HepG2 (cell line): ENCODE data around the gene MPP3. TPM values are rescaled to one million over a fixed set of nuclear protein-coding genes. Genes with fewer than 3 reads are reported as not detected.

ENCODE experiments used
- ATAC-seq: fragments of 200-7000 bp; cut with Tn5 transposase; 3 replicates; pipeline ENCODE4 v1.9.1; 2020; ENCODE audit warnings: mild to moderate bottlenecking, moderate library complexity
- BruUV-seq: library from RNA; stranded (reverse); fragments of 400-500 nt; replicated peaks from 2 replicates; lab custom pipeline; 2021; lab: Mats Ljungman, UMichigan
- CTCF ChIA-PET: fragments of 300-600 bp; formaldehyde crosslinking; extraction: SDS; loops from one replicate; lab custom pipeline; 2021; ENCODE audit warnings: low total read pairs, inconsistent platforms, low intra/inter-chr PET ratio; lab: Yijun Ruan, JAX
- POLR2A ChIA-PET: fragments of 350-600 bp; sonication (Branson Sonifier 250); formaldehyde crosslinking; loops from one replicate; lab custom pipeline; 2020; ENCODE audit warnings: antibody characterized with exemption, inconsistent platforms; lab: Yijun Ruan, JAX
- DNase-seq: peaks from one replicate; pipeline ENCODE4 v3.0.0-alpha.2; 2015; ENCODE audit warnings: low spot score
- FAIRE-seq: peaks from 3 replicates; lab custom pipeline; 2011; peaks lifted over from hg19 to GRCh38; lab: Jason Lieb, UNC
- H2AFZ ChIP-seq: one replicate; pipeline ENCODE4 v1.6.1; 2011; ENCODE audit warnings: low read length, inconsistent platforms
- H3K27ac ChIP-seq: fragments of 300-600 bp; 3 replicates; pipeline ENCODE4 v1.8.0; 2011; ENCODE audit warnings: mixed run types, mild to moderate bottlenecking, mixed read lengths, low read length, inconsistent platforms; ENCODE audit not compliant: insufficient read depth; ENCODE audit errors: extremely low read length
- H3K27me3 ChIP-seq, 2 experiments: fragments of 200-600 bp in 1 of 2; 2 replicates in 1 of 2; 3 replicates in 1 of 2; pipeline versions ENCODE4 v1.6.0 to v1.8.0; 2011; ENCODE audit warnings: low read length in 2 of 2, mild to moderate bottlenecking in 2 of 2, moderate library complexity in 2 of 2, inconsistent platforms in 1 of 2; ENCODE audit not compliant: insufficient read depth in 2 of 2, control insufficient read depth in 1 of 2
- H3K36me3 ChIP-seq, 2 experiments: fragments of 200-600 bp in 1 of 2; replicated peaks in 1 of 2; 2 replicates in 1 of 2; 3 replicates in 1 of 2; pipeline versions ENCODE4 v1.5.1 to v1.8.0; 2011; ENCODE audit warnings: low read length in 2 of 2, inconsistent platforms in 1 of 2; ENCODE audit not compliant: insufficient read depth in 2 of 2, control insufficient read depth in 1 of 2
- H3K4me1 ChIP-seq: 2 replicates; pipeline ENCODE4 v1.5.1; 2012; ENCODE audit warnings: low read length, inconsistent platforms; ENCODE audit not compliant: insufficient read depth
- H3K4me2 ChIP-seq: 2 replicates; pipeline ENCODE4 v1.6.0; 2011; ENCODE audit warnings: low read depth, low read length, inconsistent platforms
- H3K4me3 ChIP-seq, 3 experiments: fragments of 200-600 bp in 1 of 3; sonication (generic), shearing (Covaris generic) in 1 of 3; replicated peaks in 1 of 3; 2 replicates each; pipeline ENCODE4 v1.5.1; 2011 to 2016; ENCODE audit warnings: low read length in 3 of 3, inconsistent platforms in 2 of 3, low read depth in 2 of 3, mild to moderate bottlenecking in 2 of 3, control low read depth in 1 of 3, mixed read lengths in 1 of 3; ENCODE audit not compliant: insufficient read depth in 1 of 3
- H3K79me2 ChIP-seq: one replicate; pipeline ENCODE4 v1.6.1; 2011; ENCODE audit warnings: low read length, inconsistent platforms; ENCODE audit not compliant: insufficient read depth
- H3K9ac ChIP-seq: 2 replicates; pipeline ENCODE4 v1.6.0; 2011; ENCODE audit warnings: mild to moderate bottlenecking, low read depth, low read length, inconsistent platforms; ENCODE audit not compliant: insufficient read depth
- H3K9me3 ChIP-seq: 2 replicates; pipeline ENCODE4 v1.5.1; 2012; ENCODE audit warnings: mild to moderate bottlenecking, low read length
- H4K20me1 ChIP-seq: 2 replicates; pipeline ENCODE4 v1.6.0; 2011; ENCODE audit warnings: inconsistent platforms, mild to moderate bottlenecking, low read length, moderate library complexity; ENCODE audit not compliant: insufficient read depth
- ATF6 ChIP-seq: sonication (generic); formaldehyde crosslinking; conservative IDR thresholded peaks from 2 replicates; pipeline ENCODE4 v1.4.0; 2020; ENCODE audit warnings: missing genetic modification reagents
- BCL6 ChIP-seq: IDR thresholded peaks from 2 replicates; pipeline ENCODE4 v1.6.1; 2016; ENCODE audit warnings: missing genetic modification reagents, missing compliant biosample characterization
- CCAR2 ChIP-seq: fragments of 200-400 bp; formaldehyde crosslinking; optimal IDR thresholded peaks from 2 replicates; pipeline ENCODE3; 2018; ENCODE audit warnings: low read depth, mild to moderate bottlenecking, low read length, moderate library complexity
- CEBPZ ChIP-seq: IDR thresholded peaks from 2 replicates; pipeline ENCODE4 v1.6.1; 2012; ENCODE audit warnings: low read length, improper control_type of control experiment
- HNRNPL ChIP-seq: fragments of 200-400 bp; formaldehyde crosslinking; IDR thresholded peaks from 2 replicates; pipeline ENCODE4 v1.6.1; 2017; ENCODE audit warnings: mild to moderate bottlenecking, low read depth, low read length
- PAF1 ChIP-seq: IDR thresholded peaks from 2 replicates; pipeline ENCODE4 v1.6.1; 2016; ENCODE audit warnings: missing genetic modification reagents, missing compliant biosample characterization
- POGZ ChIP-seq: sonication (generic); formaldehyde crosslinking; IDR thresholded peaks from 2 replicates; pipeline ENCODE4 v1.4.0; 2020; ENCODE audit warnings: mild to moderate bottlenecking, missing genetic modification reagents
- STAG1 ChIP-seq: sonication (generic); formaldehyde crosslinking; IDR thresholded peaks from 2 replicates; pipeline ENCODE4 v1.4.0; 2020; ENCODE audit warnings: missing genetic modification reagents
- YEATS4 ChIP-seq: sonication (generic); formaldehyde crosslinking; IDR thresholded peaks from 2 replicates; pipeline ENCODE4 v1.4.0; 2020; ENCODE audit warnings: missing genetic modification reagents, borderline replicate concordance
- ZBTB7A ChIP-seq: sonication (generic); formaldehyde crosslinking; IDR thresholded peaks from 2 replicates; pipeline ENCODE4 v1.8.0; 2022; ENCODE audit warnings: mild to moderate bottlenecking, missing genetic modification reagents
- ZNF331 ChIP-seq: sonication (generic); formaldehyde crosslinking; IDR thresholded peaks from 2 replicates; pipeline ENCODE4 v1.4.0; 2020; ENCODE audit warnings: missing genetic modification reagents
- ZNF646 ChIP-seq: sonication (generic); formaldehyde crosslinking; IDR thresholded peaks from 2 replicates; pipeline ENCODE4 v1.9.0; 2021; ENCODE audit warnings: mild to moderate bottlenecking, missing genetic modification reagents
- WGBS: methylation state at CpG from one replicate; pipeline ENCODE4 v1.1.6; 2017; ENCODE audit warnings: low lambda C conversion rate; 5-methylcytosine and 5-hydroxymethylcytosine counted together
- in situ Hi-C: cut with HindIII; loops from 2 replicates; pipeline ENCODE4 v1.10.0; 2017; ENCODE audit warnings: low pct_unique_long_range_greater_than_20kb; ENCODE audit not compliant: extremely low pct_ligation_motif_present
- intact Hi-C: fragments of 100-400 bp; cut with micrococcal nuclease; formaldehyde crosslinking; loops from one replicate; pipeline ENCODE4 v1.10.0; 2022; ENCODE audit not compliant: unreplicated experiment
- polyA plus RNA-seq, 8 experiments: library from polyadenylated mRNA; depleted of rRNA in 3 of 8; stranded (reverse) in 7 of 8; unstranded in 1 of 8; fragments of >200 nt; fragmentation: Illumina TruSeq in 4 of 8; extraction: Trizol in 4 of 8; gene quantifications; 2 replicates each; pipeline versions ENCODE4 v1.2.1 to v1.2.3, GENCODE V29; 2011 to 2016; ENCODE audit warnings: low read depth in 4 of 8, missing spikeins in 1 of 8, mixed read lengths in 1 of 8; ENCODE audit not compliant: insufficient read depth in 1 of 8
- total RNA-seq, 5 experiments: library from RNA; depleted of rRNA; stranded (reverse); fragments of >200 nt; fragmentation: Illumina TruSeq; extraction: Trizol; gene quantifications; 2 replicates each; pipeline ENCODE4 v1.2.3, GENCODE V29; 2016; ENCODE audit warnings: low read depth in 1 of 5

Gene MPP3
- total and polyA plus RNA-seq, 2 of the 13 experiments (the other 11 are each of a cell fraction or from before 2014, with no cell fraction given): 0.91 to 1.8 TPM

- H3K27me3 ChIP-seq: peaks cover 0 to 27% of the 10 kb centered on the region in 2 experiments; a peak in 4 of 5 replicates
- no peaks in the 10 kb centered on the region for H3K79me2 ChIP-seq
- no peaks in the 10 kb centered on the region for H3K36me3 ChIP-seq
- H3K9me3 ChIP-seq: no peaks in the 10 kb centered on the region
- in situ Hi-C loops: no loop called here
- intact Hi-C loops: no loop called here
- WGBS: 22% methylated on average over 10 of the region's 10 CpGs
- H3K9ac ChIP-seq: no peak overlapping the region
- POLR2A ChIA-PET: no interaction called here
- BruUV-seq: no TSS peak
- no peak overlapping the region for H2AFZ ChIP-seq
- no peak overlapping the region for H3K4me3 ChIP-seq
- no peak for ATAC-seq
- FAIRE-seq: no peak
- no peak for DNase-seq
- CTCF ChIA-PET: no interaction called here
- H3K27ac ChIP-seq: no peak overlapping the region
- peak overlapping the region; percentile 25; the same call in 1 of the 2 replicates for H3K4me2 ChIP-seq
- H4K20me1 ChIP-seq: no peaks in the 10 kb centered on the region
- H3K4me1 ChIP-seq: peaks cover 11% of the 10 kb centered on the region; the same call in 1 of the 2 replicates
- TF ChIP-seq PAF1 (CRISPR knock-in tag): no peak
- TF ChIP-seq BCL6 (CRISPR knock-in tag): no peak
- no peak for TF ChIP-seq ATF6 (CRISPR knock-in tag)
- no peak for TF ChIP-seq CEBPZ
- TF ChIP-seq ZNF646 (CRISPR knock-in tag): no peak
- no peak for TF ChIP-seq ZNF331
- no peak for TF ChIP-seq STAG1 (CRISPR knock-in tag)
- no peak for TF ChIP-seq YEATS4 (CRISPR knock-in tag)
- TF ChIP-seq CCAR2: no peak
- TF ChIP-seq POGZ: no peak
- TF ChIP-seq ZBTB7A (CRISPR knock-in tag): no peak
- TF ChIP-seq HNRNPL: no peak
Observed at GRCh38 chr17:43868226-43868994, 35.5 kb upstream of the MPP3 start.
